Mammary epithelial cell (primary cell): Measurements from ENCODE around the gene RECK.

Source experiments
- CTCF ChIP-seq, 2 donors: IDR thresholded peaks in 1 of 2; conservative IDR thresholded peaks in 1 of 2; 2 replicates each; pipeline ENCODE4 v1.5.1; 2011 to 2012; ENCODE audit warnings: inconsistent platforms in 2 of 2, low read length in 2 of 2, mild to moderate bottlenecking in 2 of 2, control low read depth in 1 of 2, low read depth in 1 of 2; ENCODE audit not compliant: insufficient read depth in 1 of 2; ENCODE audit errors: extremely low read depth in 1 of 2
- EZH2 ChIP-seq: IDR thresholded peaks from 2 replicates; pipeline ENCODE4 v1.6.1; 2012; ENCODE audit warnings: low read length, inconsistent platforms, borderline replicate concordance

DNA sequence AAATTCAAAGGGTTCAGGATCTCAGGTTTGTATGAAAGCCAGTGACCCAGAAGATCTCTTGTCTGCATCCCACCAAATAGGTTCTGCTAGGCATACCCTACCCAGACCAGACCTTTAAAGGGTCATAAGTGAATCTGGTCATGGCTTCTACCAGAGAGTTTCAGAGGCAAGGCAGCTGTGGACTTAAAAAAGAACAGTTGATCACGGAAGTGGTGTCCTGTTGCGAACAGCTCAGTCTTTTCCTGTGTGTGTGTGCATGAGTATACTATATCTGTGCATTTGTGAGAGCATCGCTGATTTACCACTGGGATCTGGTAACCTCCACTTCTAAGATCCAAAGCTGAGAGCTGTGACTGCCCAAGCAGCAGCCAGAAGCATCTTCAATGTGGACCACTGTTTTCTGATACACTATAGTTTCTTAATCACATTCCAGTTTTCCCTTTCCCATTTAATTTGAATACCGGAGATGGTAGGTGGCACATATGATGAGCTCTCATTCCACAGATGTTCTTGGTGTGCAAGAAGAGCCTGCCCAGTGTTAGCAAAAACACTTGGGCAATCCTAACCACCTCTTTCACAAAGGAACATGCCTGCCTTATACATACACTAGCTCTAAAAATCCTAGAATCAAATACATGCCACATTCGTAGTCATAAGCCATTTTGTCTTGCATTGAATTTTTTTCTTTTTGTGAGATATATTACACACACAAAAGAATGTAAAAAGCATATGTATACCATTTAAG, 42.6 kb upstream of the RECK start:
- TF ChIP-seq EZH2 (no peak), CTCF (conservative IDR thresholded peaks at IDR 0.05 in 1 of 2, IDR thresholded peaks at IDR 0.05 in 1 of 2; ENCODE audit: extremely low read depth in 1 of 2, insufficient read depth in 1 of 2, low read depth in 1 of 2, low read length in 2 of 2) (no peak)
